Embryonic facial prominence (tissue), 1 donor: ENCODE measurements around the gene ZNF646.

Source experiments
- DNase-seq: peaks from one replicate; pipeline ENCODE4 v3.0.0-alpha.2; 2016; ENCODE audit errors: extremely low spot score

The ZNF646 gene

DNA sequence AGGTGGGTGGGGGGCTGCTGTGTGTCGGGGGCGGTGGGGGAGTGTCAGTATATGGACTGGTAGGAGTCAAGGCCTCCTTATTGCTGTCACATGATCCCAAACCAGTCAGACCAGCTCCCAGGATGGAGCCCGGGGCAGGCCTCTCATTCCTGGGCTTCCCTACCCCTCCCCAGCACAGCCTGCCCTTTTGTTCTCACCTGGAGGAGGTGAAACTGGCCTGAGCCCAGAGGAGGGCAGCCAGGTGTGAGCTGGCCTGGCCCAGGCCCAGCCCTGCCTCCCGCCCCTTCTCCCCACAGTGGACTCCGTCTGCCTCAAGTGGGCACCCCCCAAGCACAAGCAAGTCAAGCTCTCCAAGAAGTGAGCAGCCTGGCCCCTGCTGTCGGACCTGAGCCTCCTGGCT lies 56.7 kb downstream of the ZNF646 start:
- DNase-seq, result no peak

DNA sequence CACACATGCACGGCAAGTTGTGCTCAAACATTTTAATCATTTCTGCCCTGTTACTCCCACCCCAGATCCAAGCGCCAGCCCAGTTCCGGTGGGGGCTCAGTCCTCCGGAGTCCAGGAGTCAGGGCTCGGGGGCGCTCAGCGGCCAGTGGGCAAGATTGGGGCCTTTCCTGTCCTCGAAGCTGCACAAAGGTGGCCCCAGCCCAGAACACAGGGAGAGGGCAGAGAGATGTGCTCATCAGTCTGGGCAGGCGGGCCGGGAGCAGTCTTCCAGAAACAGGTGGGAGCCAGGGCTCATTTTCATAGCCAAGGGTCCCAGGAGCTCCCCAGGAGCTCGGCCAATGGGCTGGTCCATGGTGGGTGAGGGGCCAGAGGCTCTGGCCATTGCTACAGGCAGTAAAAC lies 57.2 kb downstream of the ZNF646 start:
- no peak for DNase-seq

DNA sequence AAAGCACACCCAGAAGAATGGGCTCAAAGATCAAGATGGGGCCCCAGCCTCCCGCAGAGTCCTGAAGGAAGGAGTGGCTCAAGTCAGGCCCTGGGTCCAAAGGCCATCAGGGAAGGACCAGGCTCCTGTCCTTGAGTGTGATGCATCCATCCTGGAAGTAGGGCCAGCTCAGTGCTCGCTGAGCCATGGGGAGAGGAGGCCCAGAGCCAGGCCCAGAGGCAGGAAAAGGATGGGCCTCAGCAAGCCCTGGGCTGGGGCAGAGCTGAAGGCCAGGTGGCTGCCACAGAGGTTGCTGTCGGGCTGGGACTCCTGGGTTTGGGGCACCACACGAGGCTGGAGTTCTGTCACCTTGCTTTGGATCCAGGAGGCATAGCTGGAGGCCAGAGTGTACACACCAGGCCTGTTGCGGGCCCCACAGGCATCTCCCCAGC lies 57.6 kb downstream of the ZNF646 start:
- DNase-seq, result no peak

DNA sequence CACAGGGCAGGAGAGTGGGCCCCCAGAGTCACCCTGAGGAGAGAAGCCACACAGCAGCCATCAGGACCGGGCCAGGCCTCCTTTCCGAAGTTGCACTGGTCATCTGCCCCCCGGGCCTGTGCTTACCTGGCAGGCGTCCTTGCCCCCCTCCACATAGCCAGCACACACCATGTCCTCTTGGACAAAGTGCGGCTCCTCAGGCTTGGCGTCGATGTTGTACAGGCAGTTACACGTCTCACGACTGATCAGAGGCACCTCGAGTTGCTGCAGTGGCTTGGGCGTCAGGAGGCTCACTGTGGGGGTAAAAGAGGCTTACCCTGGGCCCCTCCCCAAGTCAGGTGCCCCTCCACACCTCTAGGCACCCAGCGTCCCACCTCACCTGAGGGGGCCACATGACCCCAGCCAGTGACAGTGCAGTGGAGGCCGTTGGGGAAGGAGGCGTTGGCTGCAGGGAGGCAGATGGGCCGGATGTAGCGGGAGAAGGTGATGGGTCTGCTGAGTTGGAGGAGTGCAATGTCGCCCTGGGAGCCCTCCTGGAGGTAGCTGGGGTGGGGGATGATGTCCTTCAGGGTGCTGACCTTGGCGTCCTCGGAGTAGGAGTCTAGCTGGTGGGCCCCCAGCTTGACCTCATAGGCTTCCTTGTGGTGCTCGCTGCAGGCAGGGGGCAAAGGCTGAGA lies 58.2 kb downstream of the ZNF646 start:
- DNase-seq, result no peak

DNA sequence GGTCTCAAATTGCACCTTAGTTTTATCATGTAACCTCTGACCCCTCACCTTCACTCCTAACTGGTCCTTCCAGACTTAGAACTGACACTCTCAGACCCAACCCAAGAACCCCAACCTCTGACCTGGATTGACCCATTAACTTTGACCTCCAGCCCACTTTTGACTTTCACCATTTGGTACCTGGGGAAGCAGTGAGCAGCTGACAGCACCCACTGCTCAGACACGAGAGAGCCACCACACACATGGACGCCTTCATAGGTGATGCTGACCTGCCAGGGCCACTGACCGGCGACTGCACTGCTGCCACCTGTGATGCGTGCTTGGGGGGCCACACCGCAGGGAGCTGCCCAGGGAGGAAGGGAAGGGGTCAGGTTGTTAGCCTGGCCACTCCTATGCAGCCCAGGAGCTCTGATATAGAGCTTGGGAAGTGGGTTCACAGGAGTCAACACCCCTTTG lies 58.9 kb downstream of the ZNF646 start:
- DNase-seq, result no peak
